Measurements from ENCODE around the gene ICA1. TPM values are rescaled to one million over a fixed set of nuclear protein-coding genes. Genes with fewer than 3 reads are reported as not detected.

Gene ICA1
- total and polyA plus RNA-seq, 2 donors (not counting 3 experiments of a cell fraction or from before 2014, with no cell fraction given): 19.0 to 47.1 TPM

DNA sequence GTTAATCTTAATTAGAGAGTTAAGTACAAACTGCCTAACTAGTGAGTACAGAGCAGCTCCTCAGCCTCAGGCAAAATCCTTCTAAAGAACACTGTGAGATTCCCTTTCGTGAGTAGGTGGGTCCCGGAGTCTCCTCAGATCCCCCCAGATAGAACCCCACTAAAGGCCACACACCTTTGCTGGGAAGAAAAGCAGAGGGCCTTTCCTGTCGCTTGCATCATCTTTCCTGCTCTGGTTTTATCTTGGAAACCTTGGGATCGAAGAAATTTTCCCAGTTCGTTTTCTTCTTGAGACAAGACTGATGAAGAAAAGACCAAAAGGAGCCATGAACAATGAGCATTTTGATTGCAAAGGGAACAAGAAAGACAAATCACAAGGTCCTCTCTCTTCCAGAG is 40.9 kb downstream of the ICA1 start:
- no peaks in the 10 kb centered on the region for H3K4me1 ChIP-seq (ENCODE audit: control insufficient read depth, extremely low read depth, insufficient read depth, low read length)
- H3K9me1 ChIP-seq (replicated peaks; ENCODE audit: control insufficient read depth, extremely low read depth, insufficient read depth, low read length): no peaks in the 10 kb centered on the region
- BruUV-seq (replicated peaks): no TSS peak
- ChIA-PET POLR2A (no interaction called here), CTCF (interaction anchor here (0.9 to 3.6 kb wide), 2 partner anchors 75 to 626 kb away, joined by 4 to 15 read pairs; no protein-coding TSS in a partner anchor)
- no peak overlapping the region for H3K27ac ChIP-seq (ENCODE audit: insufficient read depth, low read depth, low read length)
- no peak overlapping the region for H3K9ac ChIP-seq (replicated peaks; ENCODE audit: extremely low read depth, insufficient read depth, low read length)
- no peak for DNase-seq (ENCODE audit: low read depth, low spot score)
- H3K9me3 ChIP-seq (replicated peaks; ENCODE audit: control insufficient read depth, insufficient read depth, low read length): no peaks in the 10 kb centered on the region
- no peak overlapping the region for H2AFZ ChIP-seq (ENCODE audit: low read depth, low read length)
- intact Hi-C loops (cut with micrococcal nuclease): no loop called here
- FAIRE-seq: no peak
- TF ChIP-seq FOS (IDR thresholded peaks at IDR 0.05; ENCODE audit: borderline replicate concordance, insufficient read depth, low read length): no peak
- TF ChIP-seq JUN (IDR thresholded peaks at IDR 0.05; ENCODE audit: borderline replicate concordance, insufficient read depth, insufficient read length, low read depth): no peak
- TF ChIP-seq MYC (IDR thresholded peaks at IDR 0.05; ENCODE audit: low read depth, low read length): no peak
- TF ChIP-seq, protein P1, sequence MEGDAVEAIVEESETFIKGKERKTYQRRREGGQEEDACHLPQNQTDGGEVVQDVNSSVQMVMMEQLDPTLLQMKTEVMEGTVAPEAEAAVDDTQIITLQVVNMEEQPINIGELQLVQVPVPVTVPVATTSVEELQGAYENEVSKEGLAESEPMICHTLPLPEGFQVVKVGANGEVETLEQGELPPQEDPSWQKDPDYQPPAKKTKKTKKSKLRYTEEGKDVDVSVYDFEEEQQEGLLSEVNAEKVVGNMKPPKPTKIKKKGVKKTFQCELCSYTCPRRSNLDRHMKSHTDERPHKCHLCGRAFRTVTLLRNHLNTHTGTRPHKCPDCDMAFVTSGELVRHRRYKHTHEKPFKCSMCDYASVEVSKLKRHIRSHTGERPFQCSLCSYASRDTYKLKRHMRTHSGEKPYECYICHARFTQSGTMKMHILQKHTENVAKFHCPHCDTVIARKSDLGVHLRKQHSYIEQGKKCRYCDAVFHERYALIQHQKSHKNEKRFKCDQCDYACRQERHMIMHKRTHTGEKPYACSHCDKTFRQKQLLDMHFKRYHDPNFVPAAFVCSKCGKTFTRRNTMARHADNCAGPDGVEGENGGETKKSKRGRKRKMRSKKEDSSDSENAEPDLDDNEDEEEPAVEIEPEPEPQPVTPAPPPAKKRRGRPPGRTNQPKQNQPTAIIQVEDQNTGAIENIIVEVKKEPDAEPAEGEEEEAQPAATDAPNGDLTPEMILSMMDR (IDR thresholded peaks at IDR 0.05; ENCODE audit: extremely low read depth in 1 of 2, insufficient read depth in 1 of 2, low read depth in 1 of 2, low read length in 2 of 2): no peak
- TF ChIP-seq MAX (IDR thresholded peaks at IDR 0.05; ENCODE audit: insufficient read depth, insufficient read length): no peak
- TF ChIP-seq GATA2 (IDR thresholded peaks at IDR 0.05; ENCODE audit: insufficient read depth, insufficient read length, low read depth, low read length): no peak
- no peak for TF ChIP-seq POLR2AphosphoS5 (IDR thresholded peaks at IDR 0.05; ENCODE audit: insufficient read depth, low read depth, low read length)
- no peak for TF ChIP-seq EZH2 (IDR thresholded peaks at IDR 0.05; ENCODE audit: borderline replicate concordance, low read depth, low read length, severe bottlenecking)
- TF ChIP-seq POLR2A (IDR thresholded peaks at IDR 0.05; ENCODE audit: low read depth, low read length): no peak
- no peaks in the 10 kb centered on the region for H4K20me1 ChIP-seq (replicated peaks; ENCODE audit: control insufficient read depth, extremely low read depth, insufficient read depth, low read length)
- no peak overlapping the region for H3K4me2 ChIP-seq (ENCODE audit: insufficient read depth, low read length)
- peaks cover 3 to 5% of the 10 kb centered on the region in 2 experiments for H3K36me3 ChIP-seq (ENCODE audit: control insufficient read depth in 2 of 2, extremely low read depth in 1 of 2, insufficient read depth in 2 of 2, low read length in 2 of 2)
- dilution Hi-C loops (cut with MboI; ENCODE audit: extremely low pct_ligation_motif_present, low sequenced_read_pairs): no loop called here
- H3K27me3 ChIP-seq (ENCODE audit: control insufficient read depth in 2 of 2, insufficient read depth in 2 of 2, low read length in 2 of 2): no peaks in the 10 kb centered on the region
- H3K79me2 ChIP-seq (ENCODE audit: control insufficient read depth, insufficient read depth, low read length): no peaks in the 10 kb centered on the region
- H3K4me3 ChIP-seq (replicated peaks in 1 of 3; ENCODE audit: insufficient read depth in 1 of 3, low read depth in 1 of 3, low read length in 3 of 3): no peak overlapping the region

Data from endothelial cell of umbilical vein (primary cell).